Esophagus muscularis mucosa (tissue), 4 donors: ENCODE data around the gene PSMD6. TPM values are rescaled to one million over a fixed set of nuclear protein-coding genes. Genes with fewer than 3 reads are reported as not detected.

Experiments used
- DNase-seq: peaks from one replicate; pipeline ENCODE4 v3.0.0-alpha.2; 2017; ENCODE audit errors: extremely low spot score
- H3K27ac ChIP-seq, 4 donors: fragments of 200-600 bp; sonication (generic); replicated peaks in 1 of 4; 1 replicate in 3 of 4; 2 replicates in 1 of 4; pipeline ENCODE4 v1.5.1; 2016 to 2019; ENCODE audit warnings: mild to moderate bottlenecking in 1 of 4
- H3K27me3 ChIP-seq, 4 donors: fragments of 200-600 bp; sonication (generic); one replicate each; pipeline versions ENCODE4 v1.5.1 to v1.6.0; 2016 to 2019
- H3K36me3 ChIP-seq, 4 donors: fragments of 200-600 bp; sonication (generic); one replicate each; pipeline ENCODE4 v1.5.1; 2016 to 2019
- H3K4me1 ChIP-seq, 4 donors: fragments of 200-600 bp; sonication (generic); one replicate each; pipeline ENCODE4 v1.5.1; 2016 to 2019
- H3K4me3 ChIP-seq, 4 donors: fragments of 200-600 bp; sonication (generic); 1 replicate in 2 of 4; 2 replicates in 2 of 4; pipeline ENCODE4 v1.5.1; 2016 to 2019; ENCODE audit warnings: mild to moderate bottlenecking in 4 of 4, moderate library complexity in 1 of 4
- H3K9me3 ChIP-seq, 4 donors: fragments of 200-600 bp; sonication (generic); 1 replicate in 3 of 4; 2 replicates in 1 of 4; pipeline ENCODE4 v1.5.1; 2016 to 2019
- CTCF ChIP-seq, 3 experiments: fragments of 200-600 bp in 2 of 3; fragments of 450-650 bp in 1 of 3; sonication (generic) in 2 of 3; IDR thresholded peaks; one replicate each; pipeline ENCODE4 v1.5.1; 2017 to 2019; ENCODE audit warnings: antibody characterized with exemption in 3 of 3, mild to moderate bottlenecking in 2 of 3, moderate library complexity in 1 of 3
- EP300 ChIP-seq: sonication (generic); formaldehyde crosslinking; IDR thresholded peaks from one replicate; pipeline ENCODE4 v1.6.1; 2017; ENCODE audit warnings: antibody characterized with exemption
- POLR2A ChIP-seq: fragments of 450-650 bp; IDR thresholded peaks from one replicate; pipeline ENCODE4 v1.6.1; 2017; ENCODE audit warnings: antibody characterized with exemption, moderate library complexity, mild to moderate bottlenecking, low read depth
- POLR2AphosphoS5 ChIP-seq, 2 donors: sonication (generic); formaldehyde crosslinking; IDR thresholded peaks; one replicate each; pipeline ENCODE4 v1.6.1; 2017; ENCODE audit warnings: antibody characterized with exemption in 2 of 2
- WGBS: methylation state at CpG from one replicate; pipeline ENCODE4 v1.1.5; 2018; 5-methylcytosine and 5-hydroxymethylcytosine counted together
- intact Hi-C: fragments of 100-400 bp; cut with DNase I; formaldehyde crosslinking; loops from one replicate; pipeline ENCODE4 v1.15.1; 2023
- total RNA-seq, 4 donors: library from RNA; depleted of rRNA; stranded (reverse); fragments of >200 nt; gene quantifications; one replicate each; pipeline versions ENCODE4 v1.1.0 to v1.2.1, GENCODE V29; 2016

PSMD6 gene
- total RNA-seq = 10 to 100 TPM; 64.5 to 78.2 (median 70.7) TPM

- peaks cover 16 to 34% (median 31%) of the 10 kb centered on the region in 4 donors for H3K4me1 ChIP-seq
- intact Hi-C loops = no loop called here
- peaks cover 0 to 33% (median 20%) of the 10 kb centered on the region in 4 donors for H3K36me3 ChIP-seq
- H3K27ac ChIP-seq = peak within 1 kb of the TSS; percentile 80 to 87 (median 85)
- no peaks in the 10 kb centered on the region for H3K9me3 ChIP-seq
- TF ChIP-seq POLR2AphosphoS5 (IDR thresholded peaks at IDR 0.05) (peak; percentile 81 to 84), POLR2A (no peak), CTCF (IDR thresholded peaks at IDR 0.05) (peak in 2 of 3 experiments; percentile 99 to 100), EP300 (no peak)
- H3K4me3 ChIP-seq = peak within 1 kb of the TSS; percentile 69 to 86 (median 78)
- DNase-seq = peak; percentile 95
- 2% methylated on average over 24 of the region's 59 CpGs for WGBS
- no peaks in the 10 kb centered on the region for H3K27me3 ChIP-seq
Observed at GRCh38 chr3:64023187-64023860, at the start of gene PSMD6. PSMD6 (minus strand) TSS chr3:64023494; CDS start chr3:64023419, 75 bp downstream.

DNA sequence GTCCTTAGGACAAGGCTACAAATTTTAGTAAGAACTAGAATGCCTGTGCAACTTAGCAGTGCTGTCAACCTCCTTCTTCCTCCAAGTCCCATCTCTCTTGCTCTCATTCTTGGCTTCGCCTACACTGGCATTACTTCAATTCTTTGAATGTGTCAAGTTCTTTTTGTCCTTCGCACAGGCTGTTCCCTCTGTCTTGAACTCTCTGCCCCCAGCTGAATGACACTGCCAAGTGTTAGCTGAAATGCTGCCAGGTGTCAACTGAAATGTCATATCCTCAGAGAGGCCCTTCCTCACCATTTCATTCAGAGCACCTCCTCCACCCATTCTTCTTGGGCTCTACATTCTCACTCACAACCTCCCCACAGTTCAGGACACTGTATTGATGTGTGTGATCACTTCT, 48.8 kb upstream of the PSMD6 start:
- intact Hi-C loops = no loop called here
- H3K4me1 ChIP-seq = peaks cover 0 to 29% (median 5%) of the 10 kb centered on the region in 4 donors
- no peak overlapping the region for H3K4me3 ChIP-seq
- no peaks in the 10 kb centered on the region for H3K9me3 ChIP-seq
- no peak overlapping the region for H3K27ac ChIP-seq
- DNase-seq = no peak
- H3K27me3 ChIP-seq = no peaks in the 10 kb centered on the region
- no peaks in the 10 kb centered on the region for H3K36me3 ChIP-seq
- TF ChIP-seq CTCF (IDR thresholded peaks at IDR 0.05) = no peak
- no peak for TF ChIP-seq EP300
- TF ChIP-seq POLR2A = no peak
- TF ChIP-seq POLR2AphosphoS5 (IDR thresholded peaks at IDR 0.05) = no peak
- 88% methylated on average over 2 of the region's 2 CpGs for WGBS

- no peaks in the 10 kb centered on the region for H3K9me3 ChIP-seq
- intact Hi-C loops = no loop called here
- no peak for DNase-seq
Observed at GRCh38 chr3:64070704-64071103, 47.4 kb upstream of the PSMD6 start.

GRCh38 chr3:64067506-64068346, 44.4 kb upstream of the PSMD6 start:
- intact Hi-C loops = no loop called here
- 62% methylated on average over 10 of the region's 10 CpGs for WGBS
- Histone ChIP-seq H3K36me3 (no peaks in the 10 kb centered on the region), H3K27ac (no peak overlapping the region), H3K4me1 (peaks cover 0 to 19% (median 5%) of the 10 kb centered on the region in 4 donors), H3K4me3 (no peak overlapping the region), H3K9me3 (no peaks in the 10 kb centered on the region), H3K27me3 (no peaks in the 10 kb centered on the region)
- peak; percentile 78 for DNase-seq
- TF ChIP-seq EP300 (no peak), CTCF (IDR thresholded peaks at IDR 0.05) (no peak), POLR2A (no peak), POLR2AphosphoS5 (IDR thresholded peaks at IDR 0.05) (no peak)

More at GRCh38 chr3:64070704-64071103, 47.4 kb upstream of the PSMD6 start:
- no peak overlapping the region for H3K27ac ChIP-seq
- no peak overlapping the region for H3K4me3 ChIP-seq
- H3K36me3 ChIP-seq = no peaks in the 10 kb centered on the region
- H3K4me1 ChIP-seq = peaks cover 0 to 29% (median 5%) of the 10 kb centered on the region in 4 donors
- H3K27me3 ChIP-seq = no peaks in the 10 kb centered on the region
- no peak for TF ChIP-seq POLR2AphosphoS5 (IDR thresholded peaks at IDR 0.05)
- TF ChIP-seq POLR2A = no peak
- no peak for TF ChIP-seq EP300
- TF ChIP-seq CTCF (IDR thresholded peaks at IDR 0.05) = no peak
